ENCODE data around the gene LIN7A. TPM values are rescaled to one million over a fixed set of nuclear protein-coding genes. Genes with fewer than 3 reads are reported as not detected.

Gene LIN7A
- total and polyA plus RNA-seq, 9 donors: 2.6 to 13.1 (median 6.6) TPM

DNA sequence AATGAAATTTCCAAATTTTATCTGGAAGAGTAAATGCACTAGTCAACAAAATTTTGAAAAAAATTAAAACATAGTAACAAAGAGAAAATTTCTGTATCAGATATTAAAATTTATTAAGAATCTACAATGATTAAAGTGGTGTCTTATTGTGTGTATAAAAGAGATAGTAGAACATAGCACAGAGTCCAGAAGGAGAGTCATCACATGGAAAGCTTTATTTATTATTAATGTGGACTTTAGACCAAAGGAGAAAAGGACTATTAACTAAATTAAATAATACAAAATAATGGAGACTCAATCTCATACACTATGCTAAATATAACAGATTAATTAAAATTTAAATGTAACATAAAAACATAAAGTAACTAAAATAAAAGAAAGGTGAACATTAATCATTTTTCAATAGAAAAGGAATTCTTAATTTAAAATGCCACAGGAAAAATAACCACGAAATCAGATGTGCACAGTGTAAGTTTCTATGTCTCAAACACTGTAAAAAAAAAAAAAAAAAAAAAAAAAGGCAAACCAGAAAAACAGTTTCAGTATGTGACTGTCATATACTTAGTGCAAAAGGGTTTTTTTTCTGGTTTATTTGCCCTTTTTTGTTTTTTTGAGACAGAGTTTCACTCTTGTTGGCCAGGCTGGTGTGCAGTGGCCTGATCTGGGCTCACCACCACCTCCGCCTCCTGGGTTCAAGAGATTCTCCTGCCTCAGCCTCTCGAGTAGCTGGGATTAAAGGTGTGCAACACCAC, 125.6 kb downstream of the LIN7A start:
- no peak for TF ChIP-seq EP300 (IDR thresholded peaks at IDR 0.05)
- TF ChIP-seq, protein P1, sequence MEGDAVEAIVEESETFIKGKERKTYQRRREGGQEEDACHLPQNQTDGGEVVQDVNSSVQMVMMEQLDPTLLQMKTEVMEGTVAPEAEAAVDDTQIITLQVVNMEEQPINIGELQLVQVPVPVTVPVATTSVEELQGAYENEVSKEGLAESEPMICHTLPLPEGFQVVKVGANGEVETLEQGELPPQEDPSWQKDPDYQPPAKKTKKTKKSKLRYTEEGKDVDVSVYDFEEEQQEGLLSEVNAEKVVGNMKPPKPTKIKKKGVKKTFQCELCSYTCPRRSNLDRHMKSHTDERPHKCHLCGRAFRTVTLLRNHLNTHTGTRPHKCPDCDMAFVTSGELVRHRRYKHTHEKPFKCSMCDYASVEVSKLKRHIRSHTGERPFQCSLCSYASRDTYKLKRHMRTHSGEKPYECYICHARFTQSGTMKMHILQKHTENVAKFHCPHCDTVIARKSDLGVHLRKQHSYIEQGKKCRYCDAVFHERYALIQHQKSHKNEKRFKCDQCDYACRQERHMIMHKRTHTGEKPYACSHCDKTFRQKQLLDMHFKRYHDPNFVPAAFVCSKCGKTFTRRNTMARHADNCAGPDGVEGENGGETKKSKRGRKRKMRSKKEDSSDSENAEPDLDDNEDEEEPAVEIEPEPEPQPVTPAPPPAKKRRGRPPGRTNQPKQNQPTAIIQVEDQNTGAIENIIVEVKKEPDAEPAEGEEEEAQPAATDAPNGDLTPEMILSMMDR (IDR thresholded peaks at IDR 0.05): no peak
- TF ChIP-seq POLR2A (IDR thresholded peaks at IDR 0.05): no peak
- no peak overlapping the region for H3K4me3 ChIP-seq
- intact Hi-C loops (cut with DNase I): no loop called here
- H3K27ac ChIP-seq: no peak overlapping the region
- no peaks in the 10 kb centered on the region for H3K36me3 ChIP-seq
- DNase-seq: no peak
- H3K9me3 ChIP-seq: no peaks in the 10 kb centered on the region
- no peaks in the 10 kb centered on the region for H3K4me1 ChIP-seq (ENCODE audit: insufficient read depth)
- 89 to 95% (median 90%) methylated on average over 3 of the region's 3 CpGs for WGBS, 3 donors
- no peaks in the 10 kb centered on the region for H3K27me3 ChIP-seq

- intact Hi-C loops (cut with DNase I): no loop called here
- H3K27me3 ChIP-seq: no peaks in the 10 kb centered on the region
- H3K36me3 ChIP-seq: no peaks in the 10 kb centered on the region
- WGBS, 3 donors: 47 to 54% (median 49%) methylated on average over 1 of the region's 1 CpG
- no peak for DNase-seq
- no peak overlapping the region for H3K4me3 ChIP-seq
- H3K9me3 ChIP-seq: no peaks in the 10 kb centered on the region
- TF ChIP-seq EP300 (IDR thresholded peaks at IDR 0.05) (no peak), POLR2A (IDR thresholded peaks at IDR 0.05) (no peak)
- TF ChIP-seq, protein P1 (IDR thresholded peaks at IDR 0.05): no peak
- H3K27ac ChIP-seq: no peak overlapping the region
- H3K4me1 ChIP-seq (ENCODE audit: insufficient read depth): no peaks in the 10 kb centered on the region
Measured at GRCh38 chr12:80810874-80811273, 126.9 kb downstream of the LIN7A start.

- TF ChIP-seq, protein P1 (IDR thresholded peaks at IDR 0.05): no peak
- TF ChIP-seq EP300 (IDR thresholded peaks at IDR 0.05): no peak
- H3K36me3 ChIP-seq: no peaks in the 10 kb centered on the region
- DNase-seq: no peak
- H3K4me1 ChIP-seq (ENCODE audit: insufficient read depth): no peaks in the 10 kb centered on the region
- intact Hi-C loops (cut with DNase I): loop anchor here in 1 of 4 donors (2.0 kb wide), 1 partner anchor 17 kb away; no protein-coding TSS in a partner anchor
- H3K27ac ChIP-seq: no peak overlapping the region
- no peaks in the 10 kb centered on the region for H3K9me3 ChIP-seq
- 93 to 95% (median 94%) methylated on average over 4 of the region's 4 CpGs for WGBS, 3 donors
- H3K4me3 ChIP-seq: no peak overlapping the region
- H3K27me3 ChIP-seq: no peaks in the 10 kb centered on the region
Measured at GRCh38 chr12:80807640-80808288, 130.0 kb downstream of the LIN7A start.

DNA sequence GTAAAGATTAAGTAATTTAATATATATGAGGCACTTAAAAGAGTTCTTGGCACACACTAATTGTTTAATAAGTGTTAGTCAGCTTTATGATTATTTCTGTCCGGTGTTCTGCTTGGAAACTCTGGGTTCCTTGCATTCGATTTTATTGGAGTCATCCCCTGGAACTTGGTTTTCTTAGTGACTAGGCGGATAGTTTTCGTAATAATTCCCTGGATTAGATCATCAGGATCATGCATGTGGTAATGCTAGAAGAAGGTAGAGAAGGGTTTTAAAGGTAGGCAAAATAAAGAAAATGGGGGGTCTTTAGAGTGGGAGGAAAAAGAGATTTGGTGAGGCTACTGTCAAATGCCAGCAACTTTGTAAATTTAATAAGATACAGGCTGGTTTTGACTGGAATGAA, 132.6 kb downstream of the LIN7A start:
- Histone ChIP-seq H3K4me3 (no peak overlapping the region), H3K4me1 (ENCODE audit: insufficient read depth) (no peaks in the 10 kb centered on the region), H3K27me3 (no peaks in the 10 kb centered on the region), H3K27ac (no peak overlapping the region), H3K9me3 (no peaks in the 10 kb centered on the region), H3K36me3 (no peaks in the 10 kb centered on the region)
- 95 to 97% (median 95%) methylated on average over 4 of the region's 4 CpGs for WGBS, 3 donors
- no peak for DNase-seq
- intact Hi-C loops (cut with DNase I): no loop called here
- TF ChIP-seq POLR2A (IDR thresholded peaks at IDR 0.05): no peak
- TF ChIP-seq, protein P1 (IDR thresholded peaks at IDR 0.05): no peak
